Heart right ventricle (tissue), 16 donors: ENCODE data around the gene ZNF782. TPM values are rescaled to one million over a fixed set of nuclear protein-coding genes. Genes with fewer than 3 reads are reported as not detected.

ENCODE experiments used
- ATAC-seq, 8 donors: fragments of 200-7000 bp; cut with Tn5 transposase; one replicate each; pipeline ENCODE4 v1.9.1; 2020; ENCODE audit warnings: mild to moderate bottlenecking in 8 of 8, moderate library complexity in 8 of 8, moderate number of reproducible peaks in 1 of 8
- DNase-seq, 2 donors: peaks; one replicate each; pipeline ENCODE4 v3.0.0-alpha.2; 2020
- H3K27ac ChIP-seq, 10 donors: fragments of 200-600 bp; sonication (generic) in 2 of 10; one replicate each; pipeline versions ENCODE4 v1.5.0 to v1.8.0; 2020 to 2022; ENCODE audit warnings: mild to moderate bottlenecking in 3 of 10
- H3K27me3 ChIP-seq, 7 donors: fragments of 200-600 bp; one replicate each; pipeline ENCODE4 v1.8.0; 2021 to 2022; ENCODE audit warnings: mild to moderate bottlenecking in 2 of 7
- H3K36me3 ChIP-seq, 9 donors: fragments of 200-600 bp; sonication (generic) in 1 of 9; one replicate each; pipeline versions ENCODE4 v1.5.0 to v1.8.0; 2020 to 2022; ENCODE audit warnings: mild to moderate bottlenecking in 2 of 9
- H3K4me1 ChIP-seq, 9 donors: fragments of 200-600 bp; sonication (generic) in 1 of 9; one replicate each; pipeline versions ENCODE4 v1.5.0 to v1.8.0; 2020 to 2022; ENCODE audit warnings: mild to moderate bottlenecking in 4 of 9
- H3K4me3 ChIP-seq, 10 donors: fragments of 200-600 bp; sonication (generic) in 2 of 10; one replicate each; pipeline versions ENCODE4 v1.5.0 to v1.8.0; 2020 to 2022; ENCODE audit warnings: mild to moderate bottlenecking in 7 of 10, moderate library complexity in 2 of 10
- H3K9me3 ChIP-seq, 11 donors: fragments of 200-600 bp in 10 of 11; sonication (generic) in 2 of 11; one replicate each; pipeline versions ENCODE4 v1.5.0 to v1.8.0; 2013 to 2022; ENCODE audit warnings: mild to moderate bottlenecking in 2 of 11, control low read depth in 1 of 11, moderate library complexity in 1 of 11
- CTCF ChIP-seq, 9 donors: fragments of 200-600 bp; sonication (generic) in 2 of 9; IDR thresholded peaks; one replicate each; pipeline versions ENCODE4 v1.5.0 to v1.8.0; 2021 to 2022; ENCODE audit warnings: antibody characterized with exemption in 9 of 9, mild to moderate bottlenecking in 5 of 9, moderate library complexity in 1 of 9
- WGBS, 2 donors: extraction: QIAGEN DNeasy Blood & Tissue Kit; methylation state at CpG; one replicate each; pipeline ENCODE4 v1.1.7; 2013; ENCODE audit warnings: inconsistent platforms in 1 of 2; 5-methylcytosine and 5-hydroxymethylcytosine counted together
- intact Hi-C, 10 donors: fragments of 100-400 bp; cut with DNase I; formaldehyde crosslinking; loops; one replicate each; pipeline versions ENCODE4 v1.11.1 to v1.14.2; 2022
- polyA plus RNA-seq, 2 donors: library from polyadenylated mRNA; stranded (reverse); fragments of 200-250 nt; gene quantifications; one replicate each; pipeline ENCODE4 v1.2.3, GENCODE V29; 2013
- total RNA-seq, 10 donors: library from RNA; stranded (reverse); fragmentation: NEBNext Ultra II Directional in 3 of 10; extraction: Animal tissue kit (Norgen Biotek cat#: 25700) in 3 of 10; gene quantifications; one replicate each; pipeline versions ENCODE4 v1.2.1 to v1.2.4, GENCODE V29; 2021 to 2023
- donor health status: Arrhythmogenic right ventricular cardiomyopathy.
- donor health status: ischemic (EF 13 %, LVEDD 7.1; RV severe dilation, severe dysfunction).
- donor health status: healthy with polysubstance abuse.
- donor health status: DM: no; HTN: yes; CAD: no.
- donor health status: DM: no; HTN: no; CAD: no.
- donor health status: ischemic (EF 25% LVEDD 6.9; RV normal size, moderate dysfunction).
- donor health status: ischemic (EF 25% LVEDD 5.7; RV mildly dilated, moderate dysfunction).
- donor health status: healthy.
- donor health status: DM: yes; HTN: yes; CAD: no.
- donor health status: Ischemic cardiomyopathy.
- donor health status: ischemic (EF 35%, LVEDD 5.7; RV mildly dilated, moderate dysfunction).
- donor health status: nonischemic (EF 11% LVEDD 7.7; RV severe dilation, severe dysfunction).
- donor health status: DM: yes; HTN: yes; CAD: no.
- donor health status: PGD.
- donor health status: ischemic (EF 29% LVEDD 5.4; RV normal size, mild dysfunction).
- donor health status: nonischemic (EF 23%, LVEDD 6.1; RV moderate dilation, normal function).

The ZNF782 gene
- total and polyA plus RNA-seq, 12 donors: 0.64 to 4.8 (median 2.9) TPM

GRCh38 chr9:96858670-96859069 is 4.4 kb upstream of the ZNF782 start:
- no peaks in the 10 kb centered on the region for H3K27me3 ChIP-seq
- no peak overlapping the region for H3K4me3 ChIP-seq
- TF ChIP-seq CTCF (IDR thresholded peaks at IDR 0.05): no peak

GRCh38 chr9:96858018-96858573 is 3.8 kb upstream of the ZNF782 start:
- intact Hi-C loops: loop anchor here (5.0 to 10.0 kb wide), 6 partner anchors 247 to 767 kb away; no protein-coding TSS in a partner anchor
- no peak for DNase-seq
- Histone ChIP-seq H3K4me3 (no peak overlapping the region), H3K36me3 (no peaks in the 10 kb centered on the region), H3K4me1 (peaks cover 2 to 13% (median 11%) of the 10 kb centered on the region in 9 donors), H3K9me3 (no peaks in the 10 kb centered on the region), H3K27me3 (no peaks in the 10 kb centered on the region), H3K27ac (no peak overlapping the region)
- no peak for TF ChIP-seq CTCF (IDR thresholded peaks at IDR 0.05)
- 80 to 85% methylated on average over 2 of the region's 2 CpGs for WGBS, 2 donors
- ATAC-seq: no peak

More at GRCh38 chr9:96858670-96859069, 4.4 kb upstream of the ZNF782 start:
- intact Hi-C loops: loop anchor here (5.0 to 10.0 kb wide), 6 partner anchors 246 to 766 kb away; no protein-coding TSS in a partner anchor
- ATAC-seq (no peak), DNase-seq (no peak)
- Histone ChIP-seq H3K9me3 (no peaks in the 10 kb centered on the region), H3K36me3 (no peaks in the 10 kb centered on the region), H3K27ac (no peak overlapping the region), H3K4me1 (peaks cover 0 to 8% (median 6%) of the 10 kb centered on the region in 9 donors)
- WGBS, 2 donors: 81 to 85% methylated on average over 8 of the region's 8 CpGs

- no peaks in the 10 kb centered on the region for H3K9me3 ChIP-seq
- DNase-seq: peak; percentile 23 to 47
- H3K27ac ChIP-seq: no peak overlapping the region
- no peaks in the 10 kb centered on the region for H3K36me3 ChIP-seq
- 18% methylated on average over 6 of the region's 6 CpGs for WGBS, 2 donors
- H3K4me1 ChIP-seq: peaks cover 4 to 28% (median 21%) of the 10 kb centered on the region in 9 donors
- peak; percentile 66 to 95 (median 89) for TF ChIP-seq CTCF (IDR thresholded peaks at IDR 0.05)
- no peak overlapping the region for H3K4me3 ChIP-seq
- H3K27me3 ChIP-seq: no peaks in the 10 kb centered on the region
- ATAC-seq: peak in 6 of 8 donors; percentile 40 to 61 (median 50)
- intact Hi-C loops: loop anchor here (1.0 to 10.0 kb wide), 10 partner anchors 248 to 768 kb away; no protein-coding TSS in a partner anchor
Observed at GRCh38 chr9:96856363-96857286, 2.3 kb upstream of the ZNF782 start.

GRCh38 chr9:96854651-96855273 is 448 bp upstream of the ZNF782 start:
- 13 to 14% methylated on average over 16 of the region's 16 CpGs for WGBS, 2 donors
- ATAC-seq (no peak), DNase-seq (no peak)
- Histone ChIP-seq H3K9me3 (no peaks in the 10 kb centered on the region), H3K36me3 (no peaks in the 10 kb centered on the region), H3K4me3 (peak overlapping the region; percentile 66 to 90 (median 82)), H3K4me1 (peaks cover 4 to 33% (median 21%) of the 10 kb centered on the region in 9 donors), H3K27ac (peak overlapping the region in 5 of 10 donors; percentile 81 to 88 (median 84)), H3K27me3 (no peaks in the 10 kb centered on the region)
- TF ChIP-seq CTCF (IDR thresholded peaks at IDR 0.05): no peak
- intact Hi-C loops: loop anchor here (1.0 to 10.0 kb wide), 8 partner anchors 250 to 770 kb away; no protein-coding TSS in a partner anchor
